Esophagus muscularis mucosa (tissue), 4 donors: ENCODE results near the gene HS1BP3. TPM values are rescaled to one million over a fixed set of nuclear protein-coding genes. Genes with fewer than 3 reads are reported as not detected.

Source experiments
- DNase-seq: peaks from one replicate; pipeline ENCODE4 v3.0.0-alpha.2; 2017; ENCODE audit errors: extremely low spot score
- H3K27ac ChIP-seq, 4 donors: fragments of 200-600 bp; sonication (generic); replicated peaks in 1 of 4; 1 replicate in 3 of 4; 2 replicates in 1 of 4; pipeline ENCODE4 v1.5.1; 2016 to 2019; ENCODE audit warnings: mild to moderate bottlenecking in 1 of 4
- H3K27me3 ChIP-seq, 4 donors: fragments of 200-600 bp; sonication (generic); one replicate each; pipeline versions ENCODE4 v1.5.1 to v1.6.0; 2016 to 2019
- H3K36me3 ChIP-seq, 4 donors: fragments of 200-600 bp; sonication (generic); one replicate each; pipeline ENCODE4 v1.5.1; 2016 to 2019
- H3K4me1 ChIP-seq, 4 donors: fragments of 200-600 bp; sonication (generic); one replicate each; pipeline ENCODE4 v1.5.1; 2016 to 2019
- H3K4me3 ChIP-seq, 4 donors: fragments of 200-600 bp; sonication (generic); 1 replicate in 2 of 4; 2 replicates in 2 of 4; pipeline ENCODE4 v1.5.1; 2016 to 2019; ENCODE audit warnings: mild to moderate bottlenecking in 4 of 4, moderate library complexity in 1 of 4
- H3K9me3 ChIP-seq, 4 donors: fragments of 200-600 bp; sonication (generic); 1 replicate in 3 of 4; 2 replicates in 1 of 4; pipeline ENCODE4 v1.5.1; 2016 to 2019
- CTCF ChIP-seq, 3 experiments: fragments of 200-600 bp in 2 of 3; fragments of 450-650 bp in 1 of 3; sonication (generic) in 2 of 3; IDR thresholded peaks; one replicate each; pipeline ENCODE4 v1.5.1; 2017 to 2019; ENCODE audit warnings: antibody characterized with exemption in 3 of 3, mild to moderate bottlenecking in 2 of 3, moderate library complexity in 1 of 3
- EP300 ChIP-seq: sonication (generic); formaldehyde crosslinking; IDR thresholded peaks from one replicate; pipeline ENCODE4 v1.6.1; 2017; ENCODE audit warnings: antibody characterized with exemption
- POLR2A ChIP-seq: fragments of 450-650 bp; IDR thresholded peaks from one replicate; pipeline ENCODE4 v1.6.1; 2017; ENCODE audit warnings: antibody characterized with exemption, moderate library complexity, mild to moderate bottlenecking, low read depth
- POLR2AphosphoS5 ChIP-seq, 2 donors: sonication (generic); formaldehyde crosslinking; IDR thresholded peaks; one replicate each; pipeline ENCODE4 v1.6.1; 2017; ENCODE audit warnings: antibody characterized with exemption in 2 of 2
- WGBS: methylation state at CpG from one replicate; pipeline ENCODE4 v1.1.5; 2018; 5-methylcytosine and 5-hydroxymethylcytosine counted together
- intact Hi-C: fragments of 100-400 bp; cut with DNase I; formaldehyde crosslinking; loops from one replicate; pipeline ENCODE4 v1.15.1; 2023
- total RNA-seq, 4 donors: library from RNA; depleted of rRNA; stranded (reverse); fragments of >200 nt; gene quantifications; one replicate each; pipeline versions ENCODE4 v1.1.0 to v1.2.1, GENCODE V29; 2016

HS1BP3 gene
- total RNA-seq, 4 donors from 2014 or later, result 42.6 to 95.6 (median 60.0) TPM

GRCh38 chr2:20635113-20635510, 15.8 kb downstream of the HS1BP3 start:
- Histone ChIP-seq H3K27me3 (no peaks in the 10 kb centered on the region), H3K4me3 (no peak overlapping the region), H3K36me3 (peaks cover 0 to 39% (median 28%) of the 10 kb centered on the region in 4 donors), H3K9me3 (no peaks in the 10 kb centered on the region), H3K27ac (peak overlapping the region; percentile 90 to 98 (median 94)), H3K4me1 (peaks cover 53 to 94% (median 92%) of the 10 kb centered on the region in 4 donors)
- WGBS, result 51% methylated on average over 5 of the region's 5 CpGs
- no peak for DNase-seq
- TF ChIP-seq POLR2A (no peak), POLR2AphosphoS5 (IDR thresholded peaks at IDR 0.05) (no peak), EP300 (no peak), CTCF (IDR thresholded peaks at IDR 0.05) (no peak)
- intact Hi-C loops, result no loop called here

- WGBS, result 51% methylated on average over 9 of the region's 9 CpGs
- intact Hi-C loops, result loop anchor here (5.0 kb wide), 1 partner anchor 232 kb away; no protein-coding TSS in a partner anchor
- no peak for TF ChIP-seq POLR2A
- TF ChIP-seq EP300, result no peak
- no peak for TF ChIP-seq CTCF (IDR thresholded peaks at IDR 0.05)
- TF ChIP-seq POLR2AphosphoS5 (IDR thresholded peaks at IDR 0.05), result no peak
- H3K27ac ChIP-seq, result peak overlapping the region; percentile 90 to 98 (median 94)
- H3K36me3 ChIP-seq, result peaks cover 0 to 37% (median 25%) of the 10 kb centered on the region in 4 donors
- no peaks in the 10 kb centered on the region for H3K9me3 ChIP-seq
- no peaks in the 10 kb centered on the region for H3K27me3 ChIP-seq
- no peak for DNase-seq
- H3K4me3 ChIP-seq, result no peak overlapping the region
- peaks cover 53 to 94% (median 92%) of the 10 kb centered on the region in 4 donors for H3K4me1 ChIP-seq
These were observed 16.3 kb downstream of the HS1BP3 start for GRCh38 chr2:20634507-20635112.

- DNase-seq, result no peak
- intact Hi-C loops, result loop anchor here (5.0 kb wide), 1 partner anchor 232 kb away; no protein-coding TSS in a partner anchor
- no peak for TF ChIP-seq CTCF (IDR thresholded peaks at IDR 0.05)
- TF ChIP-seq POLR2A, result no peak
- TF ChIP-seq POLR2AphosphoS5 (IDR thresholded peaks at IDR 0.05), result peak; percentile 67 to 77
- TF ChIP-seq EP300, result peak; percentile 43
- Histone ChIP-seq H3K27ac (peak overlapping the region; percentile 90 to 98 (median 94)), H3K36me3 (peaks cover 0 to 38% (median 24%) of the 10 kb centered on the region in 4 donors), H3K9me3 (no peaks in the 10 kb centered on the region), H3K4me3 (no peak overlapping the region), H3K4me1 (peaks cover 50 to 94% (median 92%) of the 10 kb centered on the region in 4 donors), H3K27me3 (no peaks in the 10 kb centered on the region)
- 59% methylated on average over 5 of the region's 18 CpGs for WGBS
These were observed 16.9 kb downstream of the HS1BP3 start for GRCh38 chr2:20633794-20634506.

- H3K27ac ChIP-seq, result peak overlapping the region; percentile 90 to 98 (median 94)
- peaks cover 0 to 28% (median 15%) of the 10 kb centered on the region in 4 donors for H3K36me3 ChIP-seq
- no peak for TF ChIP-seq POLR2A
- TF ChIP-seq POLR2AphosphoS5 (IDR thresholded peaks at IDR 0.05), result no peak
- TF ChIP-seq EP300, result no peak
- TF ChIP-seq CTCF (IDR thresholded peaks at IDR 0.05), result no peak
- no peak overlapping the region for H3K4me3 ChIP-seq
- H3K27me3 ChIP-seq, result no peaks in the 10 kb centered on the region
- WGBS, result 90% methylated on average over 4 of the region's 4 CpGs
- intact Hi-C loops, result loop anchor here (5.0 kb wide), 1 partner anchor 231 kb away; no protein-coding TSS in a partner anchor
- peaks cover 44 to 93% (median 91%) of the 10 kb centered on the region in 4 donors for H3K4me1 ChIP-seq
- no peaks in the 10 kb centered on the region for H3K9me3 ChIP-seq
- DNase-seq, result no peak
These were observed 17.9 kb downstream of the HS1BP3 start for GRCh38 chr2:20633001-20633400.
